GM11168 (cell line): Measurements from ENCODE around the gene SHROOM3.
"Not testable (repeated sequence)": the region's sequence is repeated elsewhere in the genome, so short reads cannot be mapped to it uniquely, and the experiment has no call there.

Experiments used
- in situ Hi-C: fragments of 300-500 bp; cut with MboI; formaldehyde crosslinking; loops from one replicate; pipeline ENCODE4 v1.12.0; 2022; ENCODE audit warnings: low sequenced_read_pairs; ENCODE audit not compliant: unreplicated experiment

SHROOM3 gene

GRCh38 chr4:76584241-76585152 is 149.5 kb downstream of the SHROOM3 start:
- in situ Hi-C loops, result no loop called here

GRCh38 chr4:76585272-76585671 is 150.2 kb downstream of the SHROOM3 start:
- in situ Hi-C loops, result no loop called here

GRCh38 chr4:76585897-76586360 is 150.9 kb downstream of the SHROOM3 start:
- in situ Hi-C loops, result no loop called here

DNA sequence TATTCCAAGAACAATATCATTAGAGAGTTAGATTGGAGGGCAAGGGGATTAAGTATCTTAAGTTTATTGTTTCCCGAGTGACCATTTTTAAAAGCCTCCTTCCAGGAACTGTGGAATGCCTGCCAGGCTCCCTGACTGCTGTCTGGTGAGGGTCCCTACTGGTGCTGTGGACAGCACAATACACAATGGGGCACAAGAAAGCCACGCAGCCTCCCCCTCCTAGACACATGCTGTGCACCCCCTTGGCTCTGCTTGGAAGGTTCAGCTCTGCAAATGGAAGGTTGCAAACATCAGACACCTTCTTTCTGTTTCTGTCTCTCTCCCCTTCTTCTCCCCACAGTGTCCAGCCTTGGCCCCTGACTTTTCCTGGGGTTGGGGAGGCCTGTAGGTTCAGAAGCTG is 153.2 kb downstream of the SHROOM3 start:
- in situ Hi-C loops, result no loop called here

DNA sequence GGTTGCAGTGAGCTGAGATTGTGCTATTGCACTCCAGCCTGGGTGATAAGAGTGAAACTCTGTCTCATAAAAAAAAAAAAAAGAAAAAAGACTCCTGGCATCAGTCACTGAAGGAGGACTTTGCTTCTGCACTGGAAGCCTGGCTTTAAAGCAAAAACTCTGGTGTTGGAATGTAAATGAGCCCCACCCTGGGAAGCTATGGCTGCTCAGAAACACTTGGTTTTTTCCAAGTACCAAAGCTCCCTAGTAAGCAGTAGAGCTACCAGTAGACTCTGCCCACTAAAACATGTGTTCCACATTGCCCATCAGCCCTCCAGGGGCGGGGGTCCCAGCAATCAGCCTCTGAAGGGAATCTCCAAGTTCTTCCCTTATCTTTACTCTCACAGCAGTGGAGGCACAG is 154.4 kb downstream of the SHROOM3 start:
- in situ Hi-C loops, result no loop called here

DNA sequence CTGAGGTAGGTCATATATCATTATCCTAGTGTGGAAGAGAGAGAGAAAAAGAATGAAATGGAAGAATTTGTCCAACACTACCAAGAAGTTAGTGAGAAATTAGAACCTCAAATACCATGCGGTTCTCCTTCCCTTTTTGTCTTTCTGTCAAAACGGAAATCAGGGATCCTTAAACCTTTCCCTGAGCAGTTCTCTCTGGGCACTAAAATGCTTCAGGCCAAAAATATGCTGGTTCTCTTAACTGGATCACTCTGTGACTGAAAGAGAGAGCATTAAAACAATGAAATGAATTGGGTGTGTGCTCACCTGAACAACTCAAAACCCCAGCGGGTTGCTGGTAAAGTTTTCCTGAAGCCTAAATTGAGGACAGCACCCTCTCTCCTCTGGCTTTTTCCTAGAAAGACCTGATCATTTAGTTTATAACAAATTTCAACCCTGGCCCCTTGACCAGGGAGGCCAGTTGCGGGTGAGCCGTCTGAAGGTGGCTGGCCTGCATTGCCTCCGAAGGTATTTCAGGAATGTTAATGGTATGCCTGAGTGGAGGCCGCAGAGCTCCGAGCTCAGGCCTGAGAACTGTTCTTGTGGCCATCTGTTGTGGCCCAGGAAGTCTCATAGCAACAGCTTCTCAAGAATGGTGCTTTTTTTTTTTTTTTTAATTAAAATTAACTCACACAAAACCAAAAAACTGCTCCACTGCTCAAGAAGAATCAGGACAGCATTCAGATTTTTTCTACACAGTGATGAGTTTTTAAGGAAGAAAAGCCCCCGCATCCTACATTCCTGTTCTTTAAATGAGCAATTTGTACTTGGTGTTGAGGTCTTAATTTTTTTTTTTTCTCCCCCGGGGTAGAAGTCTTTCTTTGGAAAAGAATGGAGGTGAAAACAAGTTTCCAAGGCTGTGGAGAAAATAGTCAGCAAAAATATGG is 155.1 kb downstream of the SHROOM3 start:
- in situ Hi-C loops, result no loop called here

GRCh38 chr4:76590798-76591281 is 155.8 kb downstream of the SHROOM3 start:
- in situ Hi-C loops, result no loop called here

DNA sequence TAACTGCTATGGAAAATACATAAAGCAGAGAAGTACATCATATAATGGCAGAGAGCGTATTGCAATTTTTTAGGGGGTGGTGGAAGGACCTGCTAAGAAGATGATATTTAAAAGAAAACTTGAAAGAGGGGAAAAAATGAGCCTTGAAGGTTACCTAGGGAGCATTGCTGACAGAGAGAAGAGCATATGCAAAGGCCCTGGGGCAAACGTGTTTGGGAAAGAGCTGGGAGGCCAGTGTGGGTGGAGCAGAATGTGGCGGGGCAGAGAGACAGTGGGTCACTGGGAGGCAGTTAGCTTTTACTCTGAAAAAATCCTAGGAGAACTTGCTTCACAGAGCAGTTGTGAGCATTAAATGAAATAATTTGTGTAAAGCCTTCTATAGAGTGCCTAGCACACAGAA is 157.0 kb downstream of the SHROOM3 start:
- in situ Hi-C loops, result no loop called here

DNA sequence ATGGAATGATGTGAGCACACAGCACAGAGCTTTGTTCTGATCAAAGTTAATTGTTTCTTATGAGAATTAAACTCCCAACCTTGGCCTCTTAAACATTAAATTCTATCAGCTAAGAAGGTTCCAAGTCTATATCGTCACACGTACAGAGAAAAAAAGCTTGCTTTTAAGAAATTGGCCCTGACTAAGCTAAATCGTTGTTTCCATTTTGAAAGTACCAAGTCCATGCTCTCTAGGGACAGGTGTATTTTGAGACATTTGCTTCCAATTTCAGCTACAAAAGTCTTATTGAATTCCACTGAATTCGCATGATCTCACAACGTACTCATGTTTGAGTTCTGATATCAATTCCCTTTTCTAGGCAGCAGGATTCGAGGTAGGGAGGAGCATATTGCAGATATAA is 157.4 kb downstream of the SHROOM3 start:
- in situ Hi-C loops, result no loop called here

- in situ Hi-C loops, result no loop called here
Observed at GRCh38 chr4:76594173-76594572, 159.1 kb downstream of the SHROOM3 start.

DNA sequence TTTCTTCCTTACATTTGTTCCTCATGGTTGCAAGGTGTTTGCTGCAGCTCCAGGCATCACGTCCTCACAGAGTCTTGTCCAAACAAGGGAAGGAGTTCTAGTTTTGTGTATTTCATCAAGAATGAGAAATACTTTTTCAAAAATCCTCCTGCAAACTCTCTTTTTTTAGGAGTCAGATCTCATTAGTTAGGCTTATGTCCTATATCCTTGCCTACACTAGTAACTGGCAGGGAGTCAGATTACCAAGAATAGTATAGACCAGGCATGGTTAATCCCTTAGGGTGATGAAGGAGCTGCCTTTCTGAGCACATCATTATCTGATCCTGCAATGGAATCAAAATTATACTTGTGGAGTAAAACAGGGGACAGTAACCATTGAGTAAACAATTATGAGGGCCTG is 160.4 kb downstream of the SHROOM3 start:
- in situ Hi-C loops, result no loop called here

- in situ Hi-C loops, result no loop called here
Observed at GRCh38 chr4:76596713-76597112, 161.7 kb downstream of the SHROOM3 start.

GRCh38 chr4:76597423-76597979 is 162.5 kb downstream of the SHROOM3 start:
- in situ Hi-C loops, result no loop called here

DNA sequence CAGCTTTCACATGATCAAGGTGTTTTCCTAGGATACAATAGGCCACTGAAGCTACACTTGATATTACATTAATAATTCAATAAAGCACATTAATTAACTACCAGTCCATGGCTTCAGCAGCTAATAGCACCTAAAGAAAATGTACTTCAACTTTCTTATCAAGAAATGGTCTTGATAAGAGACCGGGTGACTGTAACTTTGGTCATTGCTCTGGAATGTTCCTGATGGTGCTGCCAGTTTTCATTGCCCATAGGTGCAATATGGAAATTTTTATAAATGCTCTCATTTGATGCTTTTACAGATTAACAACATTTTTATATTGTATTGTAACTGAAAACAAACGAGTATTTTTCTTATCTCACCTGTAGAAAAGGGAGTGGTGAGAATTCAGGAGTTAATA is 165.4 kb downstream of the SHROOM3 start:
- in situ Hi-C loops, result no loop called here

DNA sequence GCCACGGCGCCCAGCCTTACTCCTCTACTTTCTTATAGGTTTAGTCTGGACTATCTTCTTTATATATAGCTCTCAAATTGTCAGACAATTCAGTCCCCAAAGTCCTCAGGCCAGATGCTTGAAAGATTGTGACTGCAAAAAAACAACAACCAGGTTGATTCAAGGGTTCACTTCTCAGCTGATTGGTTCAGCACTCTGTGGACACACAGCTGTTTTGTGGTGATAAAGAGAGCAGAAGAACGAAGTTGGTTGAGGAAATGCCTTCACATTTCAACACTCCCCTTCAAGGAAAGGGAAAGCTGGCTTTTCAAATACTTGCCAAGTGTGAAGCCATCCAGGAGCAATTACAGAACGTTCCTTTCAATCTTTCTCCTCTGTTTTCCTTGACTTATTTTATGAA is 166.8 kb downstream of the SHROOM3 start:
- in situ Hi-C loops, result no loop called here

GRCh38 chr4:76605099-76605563 is 170.1 kb downstream of the SHROOM3 start:
- in situ Hi-C loops, result no loop called here

- in situ Hi-C loops, result no loop called here
Observed at GRCh38 chr4:76606645-76607265, 171.7 kb downstream of the SHROOM3 start.

GRCh38 chr4:76607266-76607799 is 172.3 kb downstream of the SHROOM3 start:
- in situ Hi-C loops, result no loop called here

DNA sequence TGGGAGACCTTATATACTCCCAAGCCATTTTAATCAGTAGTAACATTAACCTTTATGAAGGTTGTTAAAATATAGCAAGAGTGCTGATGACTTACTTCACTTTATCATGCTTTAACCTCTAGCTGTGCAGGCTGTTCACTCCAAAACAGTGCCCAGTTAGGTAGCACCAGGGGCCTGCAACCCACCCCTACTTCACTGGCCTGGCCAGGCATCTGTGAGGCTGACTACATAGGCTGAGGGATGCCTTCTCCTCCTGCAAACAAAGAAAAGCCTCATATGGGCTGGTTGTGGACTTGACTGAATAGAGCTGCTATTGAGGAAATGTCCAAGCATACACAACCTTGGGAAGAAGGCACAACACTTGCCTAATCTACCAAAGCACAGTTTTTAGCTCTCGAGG is 172.8 kb downstream of the SHROOM3 start:
- in situ Hi-C loops, result no loop called here

- in situ Hi-C loops, result not testable (repeated sequence)
Observed at GRCh38 chr4:76608549-76608948, 173.5 kb downstream of the SHROOM3 start.
